ENCODE data around the gene ZSCAN20.

DNA sequence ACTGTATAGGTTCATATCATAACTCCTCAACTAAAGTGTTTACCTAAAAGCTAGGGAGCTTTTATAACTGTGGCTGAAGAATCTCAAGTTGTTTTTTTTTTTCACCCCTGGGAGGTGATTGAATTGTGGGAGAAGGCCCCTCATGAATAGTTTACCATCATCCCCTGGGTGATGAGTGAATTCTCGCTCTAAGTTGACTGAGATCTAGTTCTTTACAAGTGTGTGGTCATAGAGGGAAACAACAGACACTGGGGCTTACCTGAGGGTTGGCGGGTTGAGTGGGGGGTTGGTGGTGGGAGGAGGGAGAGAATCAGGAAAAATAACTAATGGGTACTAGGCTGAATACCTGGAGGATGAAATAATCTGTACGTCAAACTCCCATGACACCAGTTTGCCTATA, 7.9 kb upstream of the ZSCAN20 start:
- TF ChIP-seq, protein P1, sequence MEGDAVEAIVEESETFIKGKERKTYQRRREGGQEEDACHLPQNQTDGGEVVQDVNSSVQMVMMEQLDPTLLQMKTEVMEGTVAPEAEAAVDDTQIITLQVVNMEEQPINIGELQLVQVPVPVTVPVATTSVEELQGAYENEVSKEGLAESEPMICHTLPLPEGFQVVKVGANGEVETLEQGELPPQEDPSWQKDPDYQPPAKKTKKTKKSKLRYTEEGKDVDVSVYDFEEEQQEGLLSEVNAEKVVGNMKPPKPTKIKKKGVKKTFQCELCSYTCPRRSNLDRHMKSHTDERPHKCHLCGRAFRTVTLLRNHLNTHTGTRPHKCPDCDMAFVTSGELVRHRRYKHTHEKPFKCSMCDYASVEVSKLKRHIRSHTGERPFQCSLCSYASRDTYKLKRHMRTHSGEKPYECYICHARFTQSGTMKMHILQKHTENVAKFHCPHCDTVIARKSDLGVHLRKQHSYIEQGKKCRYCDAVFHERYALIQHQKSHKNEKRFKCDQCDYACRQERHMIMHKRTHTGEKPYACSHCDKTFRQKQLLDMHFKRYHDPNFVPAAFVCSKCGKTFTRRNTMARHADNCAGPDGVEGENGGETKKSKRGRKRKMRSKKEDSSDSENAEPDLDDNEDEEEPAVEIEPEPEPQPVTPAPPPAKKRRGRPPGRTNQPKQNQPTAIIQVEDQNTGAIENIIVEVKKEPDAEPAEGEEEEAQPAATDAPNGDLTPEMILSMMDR (IDR thresholded peaks at IDR 0.05; ENCODE audit: borderline replicate concordance, extremely low read depth, low read length, poor library complexity, severe bottlenecking), result no peak
- TF ChIP-seq EZH2 (IDR thresholded peaks at IDR 0.05; ENCODE audit: borderline replicate concordance, low read depth, low read length, severe bottlenecking), result no peak

Measured in DND-41 (cell line).